HG03565 (cell line): ENCODE data around the gene PDZD2.

Source experiments
- ATAC-seq: cut with Tn5 transposase; IDR thresholded peaks from one replicate; pipeline ENCODE4 v1.9.1; 2021; ENCODE audit warnings: mild to moderate bottlenecking, moderate library complexity; ENCODE audit not compliant: unreplicated experiment

PDZD2 gene

DNA sequence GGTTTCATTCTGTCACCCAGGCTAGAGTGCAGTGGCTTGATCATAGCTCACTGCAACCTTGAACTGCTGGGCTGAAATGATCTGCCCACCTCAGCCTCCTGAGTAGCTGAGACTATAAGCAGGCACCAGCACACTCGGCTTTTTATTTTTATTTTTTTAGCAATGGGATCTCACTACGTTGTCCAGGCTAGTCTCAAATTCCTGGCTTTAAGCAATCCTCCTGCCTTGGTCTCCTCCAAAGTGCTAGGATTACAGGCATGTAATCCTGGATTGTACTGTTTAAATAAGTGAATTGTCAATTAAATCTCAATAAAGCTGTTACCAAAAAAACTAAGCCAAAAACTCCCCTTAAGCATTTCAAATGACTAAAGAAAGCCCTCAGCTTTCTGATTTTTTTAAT lies 516.3 kb downstream of the PDZD2 start:
- ATAC-seq, result no peak

DNA sequence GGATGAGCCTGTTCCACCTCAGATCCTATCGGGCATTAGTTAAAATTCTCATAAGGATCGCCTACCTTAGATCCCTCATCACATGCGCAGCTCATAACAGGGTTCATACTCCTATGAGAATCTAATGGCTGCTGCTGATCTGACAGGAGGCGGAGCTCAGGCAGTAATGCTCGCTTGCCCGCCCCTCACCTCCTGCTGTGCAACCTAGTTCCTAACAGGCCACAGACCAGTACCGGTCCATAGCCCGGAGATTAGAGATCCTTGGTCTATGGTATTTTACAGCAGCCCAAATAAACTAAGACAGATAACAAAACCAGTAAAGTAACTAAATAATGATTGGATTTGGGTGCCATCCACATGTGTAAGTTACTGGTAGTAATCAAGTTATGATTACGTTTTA lies 517.7 kb downstream of the PDZD2 start:
- no peak for ATAC-seq

DNA sequence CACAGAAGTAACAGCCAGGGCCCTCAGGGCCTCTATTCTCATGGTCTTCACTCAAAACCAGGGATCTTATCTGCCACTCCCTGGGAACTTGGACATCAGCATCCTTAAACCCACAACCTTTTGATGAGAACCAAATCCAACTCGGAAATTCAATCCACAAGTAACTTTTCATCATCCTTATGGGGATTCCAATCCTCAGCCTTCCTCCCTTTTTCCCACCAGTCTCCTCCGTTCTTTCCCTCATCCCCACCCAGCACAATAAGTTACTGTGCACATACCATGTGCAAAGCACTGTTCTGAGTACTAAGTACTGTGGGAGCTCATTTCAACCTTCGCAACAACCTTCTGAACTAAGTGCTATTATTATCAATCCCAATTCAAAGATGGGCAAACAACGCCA lies 518.1 kb downstream of the PDZD2 start:
- ATAC-seq, result no peak

DNA sequence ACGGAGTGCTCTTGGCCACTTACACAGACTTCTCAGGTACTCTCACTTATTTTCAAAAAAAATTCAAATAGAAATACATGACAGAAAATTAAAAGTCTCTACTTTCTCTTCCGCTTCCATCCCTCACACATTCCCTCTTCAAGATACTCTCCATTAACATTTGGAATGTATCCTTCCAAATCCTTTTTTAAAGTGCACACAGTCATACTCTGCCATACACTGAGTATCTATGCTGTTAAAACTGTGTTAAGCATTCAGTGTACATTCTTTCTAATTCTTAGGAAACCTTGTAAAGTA lies 519.7 kb downstream of the PDZD2 start:
- no peak for ATAC-seq

DNA sequence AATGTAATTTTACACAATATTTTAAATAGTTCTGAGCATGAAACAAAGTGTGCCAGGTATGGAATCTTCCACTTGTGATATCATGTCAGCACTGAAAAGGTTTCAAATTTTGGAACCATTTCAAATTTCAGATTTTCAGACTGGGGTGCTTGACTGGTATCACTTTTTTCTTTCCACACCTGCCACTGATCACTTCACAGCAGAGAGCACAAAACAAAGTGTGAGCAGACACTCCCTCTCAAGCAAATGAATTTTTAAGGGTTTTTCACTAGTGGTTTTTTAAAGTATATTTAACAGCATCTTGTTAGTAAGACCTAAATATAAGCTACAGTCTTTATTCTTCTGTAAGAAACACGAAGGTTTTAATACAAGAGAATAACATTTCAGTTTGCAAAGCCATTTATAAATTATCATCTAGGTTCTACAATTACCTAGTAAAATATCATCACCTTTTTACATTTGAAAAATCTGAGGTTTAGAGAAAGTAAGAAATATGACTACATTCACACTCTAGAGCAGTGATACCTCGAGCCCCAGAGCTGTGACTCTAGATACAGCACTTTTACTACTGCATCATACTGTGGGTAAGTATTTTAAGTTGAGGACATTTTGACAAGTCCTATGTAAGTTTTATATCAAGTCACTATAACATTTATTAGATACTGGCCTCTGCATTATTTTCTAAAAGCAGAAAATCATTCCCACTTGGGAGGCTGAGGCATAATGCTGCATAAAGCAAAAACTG lies 520.6 kb downstream of the PDZD2 start:
- no peak for ATAC-seq

DNA sequence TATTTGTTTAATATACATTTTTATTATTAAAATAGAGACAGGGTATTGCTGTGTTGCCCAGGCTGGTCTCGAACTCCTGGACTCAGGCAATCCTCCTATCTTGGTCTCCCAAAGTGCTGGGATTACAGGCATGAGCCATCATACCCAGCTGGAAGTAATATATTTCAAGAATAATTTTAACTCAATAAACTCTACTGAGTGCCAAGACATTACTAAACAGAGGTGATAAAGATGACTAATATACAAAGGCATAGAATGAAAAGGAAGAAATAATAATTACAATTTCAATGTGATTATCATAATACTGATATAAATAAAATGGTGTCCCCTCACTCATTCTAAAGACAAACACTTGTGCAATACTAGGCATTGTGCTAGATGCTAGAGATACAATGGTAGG lies 521.3 kb downstream of the PDZD2 start:
- ATAC-seq, result no peak
